22Rv1 (cell line): ENCODE measurements around the gene ADAMTS2.

Experiments used
- ZFX ChIP-seq: fragments of 450-650 bp; IDR thresholded peaks from 2 replicates; pipeline ENCODE4 v1.6.1; 2017; ENCODE audit warnings: antibody characterized with exemption, borderline replicate concordance
- TF ChIP-seq, protein P1 (sequence below): fragments of 450-650 bp; IDR thresholded peaks from 2 replicates; pipeline ENCODE4 v1.5.1; 2017; ENCODE audit warnings: mild to moderate bottlenecking

DNA sequence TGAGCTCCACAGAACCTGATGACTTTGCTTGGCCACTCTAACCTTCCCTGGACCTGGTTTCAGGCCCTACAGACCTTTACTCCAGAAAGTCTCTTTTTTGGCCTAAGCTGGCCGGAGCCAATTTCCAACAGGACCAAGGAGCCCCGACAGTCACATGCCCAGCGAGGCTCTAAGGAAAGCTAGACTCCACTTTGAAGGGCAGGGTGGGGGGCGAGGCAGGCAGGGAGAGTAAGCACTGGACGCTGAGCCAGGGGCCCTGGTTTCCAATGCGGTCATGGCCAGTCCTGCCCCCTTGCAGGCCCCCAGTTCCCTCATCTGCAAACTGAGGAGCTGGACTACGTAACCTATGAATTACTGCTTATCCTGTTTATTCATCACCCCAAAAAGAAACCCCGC is 65.2 kb downstream of the ADAMTS2 start:
- TF ChIP-seq, protein P1, sequence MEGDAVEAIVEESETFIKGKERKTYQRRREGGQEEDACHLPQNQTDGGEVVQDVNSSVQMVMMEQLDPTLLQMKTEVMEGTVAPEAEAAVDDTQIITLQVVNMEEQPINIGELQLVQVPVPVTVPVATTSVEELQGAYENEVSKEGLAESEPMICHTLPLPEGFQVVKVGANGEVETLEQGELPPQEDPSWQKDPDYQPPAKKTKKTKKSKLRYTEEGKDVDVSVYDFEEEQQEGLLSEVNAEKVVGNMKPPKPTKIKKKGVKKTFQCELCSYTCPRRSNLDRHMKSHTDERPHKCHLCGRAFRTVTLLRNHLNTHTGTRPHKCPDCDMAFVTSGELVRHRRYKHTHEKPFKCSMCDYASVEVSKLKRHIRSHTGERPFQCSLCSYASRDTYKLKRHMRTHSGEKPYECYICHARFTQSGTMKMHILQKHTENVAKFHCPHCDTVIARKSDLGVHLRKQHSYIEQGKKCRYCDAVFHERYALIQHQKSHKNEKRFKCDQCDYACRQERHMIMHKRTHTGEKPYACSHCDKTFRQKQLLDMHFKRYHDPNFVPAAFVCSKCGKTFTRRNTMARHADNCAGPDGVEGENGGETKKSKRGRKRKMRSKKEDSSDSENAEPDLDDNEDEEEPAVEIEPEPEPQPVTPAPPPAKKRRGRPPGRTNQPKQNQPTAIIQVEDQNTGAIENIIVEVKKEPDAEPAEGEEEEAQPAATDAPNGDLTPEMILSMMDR: no peak
- TF ChIP-seq ZFX: no peak
